BJ (cell line): ENCODE measurements around the gene HDDC3. TPM values are rescaled to one million over a fixed set of nuclear protein-coding genes. Genes with fewer than 3 reads are reported as not detected.
A peak's percentile ranks its signal among the peaks of the same experiment; 100 is the strongest.
"Not testable (repeated sequence)": the region's sequence is repeated elsewhere in the genome, so short reads cannot be mapped to it uniquely, and the experiment has no call there.

Source experiments
- CTCF ChIA-PET: fragments of 350-600 bp; formaldehyde crosslinking; extraction: SDS; loops from one replicate; lab custom pipeline; 2021; ENCODE audit warnings: antibody characterized with exemption, inconsistent platforms; lab: Yijun Ruan, JAX
- POLR2A ChIA-PET: fragments of 300-600 bp; sonication (Branson Sonifier 250); formaldehyde crosslinking; extraction: SDS; loops from one replicate; lab custom pipeline; 2021; ENCODE audit warnings: antibody characterized with exemption; lab: Charles Lee
- DNase-seq: peaks from one replicate; pipeline ENCODE4 v3.0.0-alpha.2; 2011; ENCODE audit warnings: low read depth
- H3K27me3 ChIP-seq: 2 replicates; pipeline ENCODE4 v1.6.0; 2011; ENCODE audit warnings: low read length; ENCODE audit not compliant: control insufficient read depth, insufficient read depth
- H3K36me3 ChIP-seq: 2 replicates; pipeline ENCODE4 v1.5.1; 2011; ENCODE audit warnings: low read length; ENCODE audit not compliant: control insufficient read depth, insufficient read depth
- H3K4me3 ChIP-seq: 2 replicates; pipeline ENCODE4 v1.5.1; 2011; ENCODE audit warnings: low read depth, mild to moderate bottlenecking, control low read depth, low read length
- CTCF ChIP-seq: IDR thresholded peaks from 2 replicates; pipeline ENCODE4 v1.5.1; 2011; ENCODE audit warnings: low read depth, mild to moderate bottlenecking, control low read depth, inconsistent platforms, low read length, moderate library complexity; ENCODE audit not compliant: insufficient read depth
- polyA plus RNA-seq: library from polyadenylated mRNA; depleted of rRNA; stranded (reverse); fragments of >200 nt; gene quantifications from 2 replicates; pipeline ENCODE4 v1.2.3, GENCODE V29; 2011

The HDDC3 gene
- polyA plus RNA-seq, 1 experiment, result 12.3 TPM

GRCh38 chr15:90902040-90902839, 30.1 kb downstream of the HDDC3 start:
- H3K4me3 ChIP-seq, result peak overlapping the region; percentile 68
- H3K36me3 ChIP-seq, result peaks cover 13% of the 10 kb centered on the region
- CTCF ChIA-PET, result interaction anchor here (0.7 to 9.7 kb wide), 12 partner anchors 10 to 370 kb away, joined by 3 to 94 read pairs (median 4); partner anchors contain the start of genes FES, HDDC3 and UNC45A
- TF ChIP-seq CTCF, result peak; percentile 92
- H3K27me3 ChIP-seq, result no peaks in the 10 kb centered on the region
- POLR2A ChIA-PET, result no interaction called here
- peak; percentile 35 for DNase-seq

- DNase-seq, result no peak
- POLR2A ChIA-PET, result no interaction called here
Observed at GRCh38 chr15:90901175-90902039, 30.9 kb downstream of the HDDC3 start.

GRCh38 chr15:90897131-90897655, 35.2 kb downstream of the HDDC3 start:
- H3K27me3 ChIP-seq, H3K4me3 ChIP-seq, H3K36me3 ChIP-seq, DNase-seq, POLR2A ChIA-PET: not testable (repeated sequence)
- CTCF ChIA-PET, result interaction anchor here (0.6 to 9.7 kb wide), 3 partner anchors 12 to 533 kb away, joined by 3 to 73 read pairs (median 5); partner anchors contain the start of genes FES and HDDC3

More at GRCh38 chr15:90901175-90902039, 30.9 kb downstream of the HDDC3 start:
- CTCF ChIA-PET, result interaction anchor here (0.7 to 9.7 kb wide), 10 partner anchors 9 to 370 kb away, joined by 3 to 94 read pairs (median 4); partner anchors contain the start of genes FES, HDDC3 and UNC45A
- no peaks in the 10 kb centered on the region for H3K27me3 ChIP-seq
- H3K4me3 ChIP-seq, result no peak overlapping the region; the same call in 1 of the 2 replicates
- no peak for TF ChIP-seq CTCF
- peaks cover 7% of the 10 kb centered on the region; the same call in 1 of the 2 replicates for H3K36me3 ChIP-seq

GRCh38 chr15:90895571-90896117, 36.7 kb downstream of the HDDC3 start:
- ChIA-PET CTCF (interaction anchor here (9.7 kb wide), 1 partner anchor 10 kb away, joined by 73 read pairs; the partner anchor contains the start of gene FES), POLR2A (no interaction called here)
- Histone ChIP-seq H3K27me3 (no peaks in the 10 kb centered on the region), H3K36me3 (peaks cover 18% of the 10 kb centered on the region), H3K4me3 (no peak overlapping the region)
- DNase-seq, result no peak
- 0 out of 2 replicates have a peak, but pooled peaks have one; percentile 7 for TF ChIP-seq CTCF
